PC-3 (cell line): ENCODE data around the gene COA1.

Experiments
- CTCF ChIP-seq: fragments of 300-600 bp; sonication (generic); conservative IDR thresholded peaks from 2 replicates; pipeline ENCODE4 v1.5.1; 2017; ENCODE audit warnings: antibody characterized with exemption, low read depth, mild to moderate bottlenecking, low read length
- EZH2 ChIP-seq: fragments of 300-600 bp; sonication (generic); IDR thresholded peaks from one replicate; pipeline ENCODE4 v1.6.1; 2017; ENCODE audit warnings: antibody characterized with exemption, mild to moderate bottlenecking, low read length; ENCODE audit not compliant: unreplicated experiment
- EZH2phosphoT487 ChIP-seq: fragments of 300-600 bp; sonication (generic); IDR thresholded peaks from 2 replicates; pipeline ENCODE4 v1.6.1; 2018; ENCODE audit warnings: mild to moderate bottlenecking, antibody characterized with exemption, low read length, borderline replicate concordance

- TF ChIP-seq CTCF (no peak), EZH2phosphoT487 (no peak), EZH2 (no peak)
Measured at GRCh38 chr7:43749383-43749940, 20.1 kb upstream of the COA1 start.
